DND-41 (cell line): ENCODE results near the gene SLC13A5.

Experiments used
- ATAC-seq: fragments of 200-7000 bp; cut with Tn5 transposase; 3 replicates; pipeline ENCODE4 v1.9.1; 2021; ENCODE audit warnings: low read depth; ENCODE audit not compliant: insufficient read depth
- DNase-seq: peaks from one replicate; pipeline ENCODE4 v3.0.0-alpha.2; 2020
- H2AFZ ChIP-seq: 2 replicates; pipeline ENCODE4 v1.6.0; 2012; ENCODE audit warnings: low read depth, low read length
- H3K27ac ChIP-seq: 2 replicates; pipeline ENCODE4 v1.5.1; 2012; ENCODE audit warnings: low read length, inconsistent platforms
- H3K27me3 ChIP-seq: fragments of 200-600 bp; sonication (generic); 2 replicates; pipeline ENCODE4 v1.6.0; 2012; ENCODE audit warnings: low read length, mild to moderate bottlenecking, inconsistent platforms; ENCODE audit not compliant: insufficient read depth, poor library complexity
- H3K36me3 ChIP-seq: 2 replicates; pipeline ENCODE4 v1.5.1; 2012; ENCODE audit warnings: low read length, inconsistent platforms; ENCODE audit not compliant: insufficient read depth
- H3K4me1 ChIP-seq: 2 replicates; pipeline ENCODE4 v1.5.1; 2012; ENCODE audit warnings: mild to moderate bottlenecking, low read length; ENCODE audit not compliant: insufficient read depth
- H3K4me2 ChIP-seq: 2 replicates; pipeline ENCODE4 v1.6.0; 2012; ENCODE audit warnings: mild to moderate bottlenecking, moderate library complexity, low read length, inconsistent platforms; ENCODE audit not compliant: insufficient read depth
- H3K4me3 ChIP-seq, 2 experiments: fragments of 200-600 bp in 1 of 2; shearing (Covaris generic) in 1 of 2; 2 replicates each; pipeline ENCODE4 v1.5.1; 2012 to 2016; ENCODE audit warnings: inconsistent platforms in 2 of 2, low read length in 2 of 2, mild to moderate bottlenecking in 2 of 2, low read depth in 1 of 2, moderate library complexity in 1 of 2
- H3K79me2 ChIP-seq: 2 replicates; pipeline ENCODE4 v1.6.0; 2012; ENCODE audit warnings: low read length, inconsistent platforms; ENCODE audit not compliant: insufficient read depth
- H3K9ac ChIP-seq: 2 replicates; pipeline ENCODE4 v1.6.0; 2012; ENCODE audit warnings: low read depth, mild to moderate bottlenecking, inconsistent platforms, low read length, moderate library complexity
- H3K9me3 ChIP-seq: 2 replicates; pipeline ENCODE4 v1.5.1; 2012; ENCODE audit warnings: low read length, moderate library complexity, mild to moderate bottlenecking, inconsistent platforms; ENCODE audit not compliant: insufficient read depth, severe bottlenecking
- H4K20me1 ChIP-seq: 2 replicates; pipeline ENCODE4 v1.6.0; 2012; ENCODE audit warnings: low read length; ENCODE audit not compliant: insufficient read depth
- CTCF ChIP-seq: IDR thresholded peaks from 2 replicates; pipeline ENCODE4 v1.5.1; 2012; ENCODE audit warnings: borderline replicate concordance, low read length, moderate library complexity, mild to moderate bottlenecking; ENCODE audit not compliant: poor library complexity, severe bottlenecking; ENCODE audit errors: extremely low read depth
- EZH2 ChIP-seq: IDR thresholded peaks from 3 replicates; pipeline ENCODE4 v1.6.1; 2012; ENCODE audit warnings: borderline replicate concordance, low read depth, mild to moderate bottlenecking, moderate library complexity, low read length, inconsistent platforms; ENCODE audit not compliant: severe bottlenecking

The SLC13A5 gene

GRCh38 chr17:6651919-6652452, 61.2 kb downstream of the SLC13A5 start:
- Histone ChIP-seq H2AFZ (peak overlapping the region; percentile 89), H4K20me1 (peaks cover 22% of the 10 kb centered on the region; the same call in 1 of the 2 replicates), H3K4me1 (peaks cover 56% of the 10 kb centered on the region), H3K27ac (peak overlapping the region; percentile 79), H3K9ac (peak overlapping the region; percentile 69), H3K4me2 (peak overlapping the region; percentile 95), H3K4me3 (peak overlapping the region; percentile 84 to 88; a peak in 3 of 4 replicates), H3K27me3 (peaks cover 4% of the 10 kb centered on the region), H3K36me3 (peaks cover 28% of the 10 kb centered on the region), H3K79me2 (peaks cover 48% of the 10 kb centered on the region), H3K9me3 (no peaks in the 10 kb centered on the region)
- ATAC-seq (peak; percentile 7; the same call in 2 of the 3 replicates), DNase-seq (peak; percentile 32)
- TF ChIP-seq CTCF (no peak), EZH2 (no peak)

GRCh38 chr17:6651354-6651918, 61.7 kb downstream of the SLC13A5 start, which contains the start of the genes C17orf100 and MED31:
Gene C17orf100 (plus strand): TSS chr17:6651762. CDS start chr17:6651914, 152 bp downstream.
Gene MED31 (minus strand): TSS chr17:6651605. CDS start chr17:6651528, 77 bp downstream.
- TF ChIP-seq EZH2 = no peak
- no peak for TF ChIP-seq CTCF
- Histone ChIP-seq H3K9ac (peak within 1 kb of the TSS; percentile 69), H3K4me1 (peaks cover 56% of the 10 kb centered on the region), H3K27ac (peak within 1 kb of the TSS; percentile 87), H3K4me2 (peak within 1 kb of the TSS; percentile 95), H3K79me2 (peaks cover 51% of the 10 kb centered on the region), H3K4me3 (peak within 1 kb of the TSS; percentile 84 to 88), H4K20me1 (peaks cover 22% of the 10 kb centered on the region; the same call in 1 of the 2 replicates), H3K36me3 (peaks cover 28% of the 10 kb centered on the region), H3K9me3 (no peaks in the 10 kb centered on the region), H2AFZ (peak within 1 kb of the TSS; percentile 89), H3K27me3 (peaks cover 4% of the 10 kb centered on the region)
- ATAC-seq = peak; percentile 99
- DNase-seq = peak; percentile 94

GRCh38 chr17:6648181-6648580, 65.0 kb downstream of the SLC13A5 start:
- DNase-seq (no peak), ATAC-seq (no peak)
- peaks cover 57% of the 10 kb centered on the region for H3K4me1 ChIP-seq
- H4K20me1 ChIP-seq = peaks cover 34% of the 10 kb centered on the region; the same call in 1 of the 2 replicates
- H3K27me3 ChIP-seq = no peaks in the 10 kb centered on the region
- no peak overlapping the region for H3K27ac ChIP-seq
- peaks cover 56% of the 10 kb centered on the region for H3K36me3 ChIP-seq
- H3K79me2 ChIP-seq = peaks cover 79% of the 10 kb centered on the region
- H3K4me2 ChIP-seq = peak overlapping the region; percentile 14; the same call in 1 of the 2 replicates
- no peak overlapping the region for H2AFZ ChIP-seq
- H3K9ac ChIP-seq = no peak overlapping the region
- TF ChIP-seq EZH2 = no peak
- peak; percentile 51 for TF ChIP-seq CTCF
- no peak overlapping the region for H3K4me3 ChIP-seq
- no peaks in the 10 kb centered on the region for H3K9me3 ChIP-seq
